SK-N-SH treated with all-trans-retinoic acid at 6 μM for 48 hours (cell line): ENCODE results near the gene KMT2A.

Experiments
- ATAC-seq: fragments of 200-7000 bp; cut with Tn5 transposase; 3 replicates; pipeline ENCODE4 v1.9.1; 2020; ENCODE audit warnings: mild to moderate bottlenecking, moderate library complexity
- ARNTL ChIP-seq: fragments of 450-650 bp; formaldehyde crosslinking; IDR thresholded peaks from 2 replicates; pipeline ENCODE4 v1.5.0; 2020; ENCODE audit warnings: low read depth, mild to moderate bottlenecking, moderate library complexity, borderline replicate concordance
- BACH2 ChIP-seq: fragments of 250-450 bp; sonication (Bioruptor Pico); IDR thresholded peaks from 2 replicates; pipeline ENCODE4 v1.9.0; 2021; ENCODE audit warnings: mild to moderate bottlenecking, borderline replicate concordance
- CSDC2 ChIP-seq: fragments of 250-450 bp; sonication (Bioruptor Pico); IDR thresholded peaks from 2 replicates; pipeline ENCODE4 v1.5.0; 2020; ENCODE audit warnings: mild to moderate bottlenecking, moderate library complexity
- ESRRG ChIP-seq: fragments of 250-450 bp; sonication (Bioruptor Pico); IDR thresholded peaks from 2 replicates; pipeline ENCODE4 v1.6.1; 2021; ENCODE audit warnings: mild to moderate bottlenecking
- GLIS3 ChIP-seq: fragments of 250-450 bp; sonication (Bioruptor Pico); IDR thresholded peaks from 2 replicates; pipeline ENCODE4 v1.5.0; 2020; ENCODE audit warnings: mild to moderate bottlenecking, moderate library complexity
- ISL1 ChIP-seq: fragments of 250-450 bp; sonication (Bioruptor Pico); IDR thresholded peaks from 2 replicates; pipeline ENCODE4 v2.1.2; 2022; ENCODE audit warnings: mild to moderate bottlenecking, moderate library complexity
- OSR1 ChIP-seq: fragments of 250-450 bp; sonication (Bioruptor Pico); IDR thresholded peaks from 2 replicates; pipeline ENCODE4 v1.8.0; 2022; ENCODE audit warnings: moderate library complexity, mild to moderate bottlenecking, inconsistent platforms
- PPARA ChIP-seq: fragments of 250-450 bp; sonication (Bioruptor Pico); IDR thresholded peaks from 2 replicates; pipeline ENCODE4 v1.5.0; 2020; ENCODE audit warnings: mild to moderate bottlenecking, borderline replicate concordance
- SNAI2 ChIP-seq: fragments of 250-450 bp; sonication (Bioruptor Pico); IDR thresholded peaks from 2 replicates; pipeline ENCODE4 v1.5.0; 2020; ENCODE audit warnings: mild to moderate bottlenecking, moderate library complexity
- TCF4 ChIP-seq: fragments of 250-450 bp; sonication (Bioruptor Pico); IDR thresholded peaks from 2 replicates; pipeline ENCODE4 v1.8.0; 2021; ENCODE audit warnings: mild to moderate bottlenecking, moderate library complexity, borderline replicate concordance
- TOX ChIP-seq: fragments of 250-450 bp; sonication (Bioruptor Pico); IDR thresholded peaks from 2 replicates; pipeline ENCODE4 v1.8.0; 2021; ENCODE audit warnings: mild to moderate bottlenecking, moderate library complexity, borderline replicate concordance
- ZFP3 ChIP-seq: fragments of 250-450 bp; sonication (Bioruptor Pico); IDR thresholded peaks from 2 replicates; pipeline ENCODE4 v1.5.0; 2020; ENCODE audit warnings: mild to moderate bottlenecking, moderate library complexity
- ZFP30 ChIP-seq: fragments of 450-650 bp; formaldehyde crosslinking; IDR thresholded peaks from 2 replicates; pipeline ENCODE4 v1.5.0; 2022; ENCODE audit warnings: mild to moderate bottlenecking, moderate library complexity
- ZNF565 ChIP-seq: fragments of 450-650 bp; formaldehyde crosslinking; conservative IDR thresholded peaks from 2 replicates; pipeline ENCODE4 v1.5.0; 2020; ENCODE audit warnings: low read depth, mild to moderate bottlenecking, moderate library complexity
- ZNF70 ChIP-seq: fragments of 450-650 bp; formaldehyde crosslinking; IDR thresholded peaks from 2 replicates; pipeline ENCODE4 v1.5.0; 2020; ENCODE audit warnings: mild to moderate bottlenecking, moderate library complexity
- ZNF8 ChIP-seq: fragments of 450-650 bp; formaldehyde crosslinking; IDR thresholded peaks from 2 replicates; pipeline ENCODE4 v1.5.0; 2020; ENCODE audit warnings: mild to moderate bottlenecking, moderate library complexity
- TF ChIP-seq, protein P1 (sequence below): fragments of 250-450 bp; sonication (Bioruptor Pico); IDR thresholded peaks from 2 replicates; pipeline ENCODE4 v1.5.1; 2020; ENCODE audit warnings: low read depth, mild to moderate bottlenecking, moderate library complexity
- TF ChIP-seq, protein P2 (sequence below): fragments of 250-450 bp; sonication (Bioruptor Pico); IDR thresholded peaks from 2 replicates; pipeline ENCODE4 v1.5.1; 2021; ENCODE audit warnings: mild to moderate bottlenecking, moderate library complexity
- TF ChIP-seq, protein P3 (sequence below): fragments of 250-450 bp; sonication (Bioruptor Pico); IDR thresholded peaks from 2 replicates; pipeline ENCODE4 v1.8.0; 2021; ENCODE audit warnings: low read depth, mild to moderate bottlenecking, moderate library complexity, borderline replicate concordance
- TF ChIP-seq, protein P4 (sequence below): fragments of 250-450 bp; sonication (Bioruptor Pico); IDR thresholded peaks from 2 replicates; pipeline ENCODE4 v1.8.0; 2020; ENCODE audit warnings: mild to moderate bottlenecking, moderate library complexity, borderline replicate concordance

The KMT2A gene

DNA sequence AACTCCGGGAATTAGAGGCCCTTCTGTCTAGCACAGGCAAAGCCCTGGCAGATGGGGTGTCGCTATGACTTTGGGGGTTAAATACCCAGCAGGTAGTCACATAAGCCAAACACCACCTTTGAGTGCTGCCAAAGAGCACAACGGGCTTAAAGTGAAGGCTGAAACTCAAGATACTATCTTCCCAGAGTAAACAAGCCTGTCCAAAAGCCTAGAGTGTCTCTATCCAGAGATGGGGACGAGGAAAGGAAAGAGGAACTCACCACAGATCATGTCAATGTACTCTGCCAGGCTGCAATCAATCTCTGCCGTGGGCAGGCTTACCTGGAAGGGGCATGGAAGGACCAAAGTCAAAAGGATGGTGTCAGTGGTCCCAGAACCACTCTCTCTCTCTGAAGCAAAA is 109.2 kb downstream of the KMT2A start:
- TF ChIP-seq GLIS3 (CRISPR knock-in tag) (no peak), TOX (no peak), OSR1 (CRISPR knock-in tag) (no peak), CSDC2 (CRISPR knock-in tag) (no peak), SNAI2 (CRISPR knock-in tag) (no peak)
- no peak for ATAC-seq

DNA sequence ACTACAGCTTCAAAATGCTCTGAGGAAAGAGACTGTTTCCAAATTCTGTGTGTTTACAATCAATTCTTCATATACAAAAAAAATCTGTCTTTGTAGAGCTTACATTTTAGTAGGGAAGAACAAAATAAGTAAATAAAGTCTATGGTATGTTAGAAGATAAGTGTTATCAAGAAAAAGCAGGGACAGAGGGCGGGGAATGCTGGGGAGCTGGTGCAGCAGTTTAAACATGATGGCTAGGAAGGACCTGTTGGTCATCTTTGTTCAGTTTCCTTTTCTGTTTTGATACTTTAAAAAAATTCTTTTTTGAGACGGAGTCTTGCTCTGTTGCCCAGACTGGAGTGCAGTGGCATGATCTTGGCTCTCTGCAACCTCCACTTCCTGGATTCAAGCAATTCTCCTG is 110.8 kb downstream of the KMT2A start:
- no peak for ATAC-seq
- no peak for TF ChIP-seq ESRRG (CRISPR knock-in tag)
- no peak for TF ChIP-seq TCF4 (CRISPR knock-in tag)
- TF ChIP-seq ZFP30 (CRISPR knock-in tag) = no peak
- TF ChIP-seq ZNF70 (CRISPR knock-in tag) = no peak
- no peak for TF ChIP-seq GLIS3 (CRISPR knock-in tag)
- TF ChIP-seq OSR1 (CRISPR knock-in tag) = no peak
- no peak for TF ChIP-seq ISL1 (CRISPR knock-in tag)
- no peak for TF ChIP-seq ZNF8 (CRISPR knock-in tag)
- TF ChIP-seq ZFP3 (CRISPR knock-in tag) = no peak
- TF ChIP-seq ARNTL (CRISPR knock-in tag) = no peak
- TF ChIP-seq, protein P1, sequence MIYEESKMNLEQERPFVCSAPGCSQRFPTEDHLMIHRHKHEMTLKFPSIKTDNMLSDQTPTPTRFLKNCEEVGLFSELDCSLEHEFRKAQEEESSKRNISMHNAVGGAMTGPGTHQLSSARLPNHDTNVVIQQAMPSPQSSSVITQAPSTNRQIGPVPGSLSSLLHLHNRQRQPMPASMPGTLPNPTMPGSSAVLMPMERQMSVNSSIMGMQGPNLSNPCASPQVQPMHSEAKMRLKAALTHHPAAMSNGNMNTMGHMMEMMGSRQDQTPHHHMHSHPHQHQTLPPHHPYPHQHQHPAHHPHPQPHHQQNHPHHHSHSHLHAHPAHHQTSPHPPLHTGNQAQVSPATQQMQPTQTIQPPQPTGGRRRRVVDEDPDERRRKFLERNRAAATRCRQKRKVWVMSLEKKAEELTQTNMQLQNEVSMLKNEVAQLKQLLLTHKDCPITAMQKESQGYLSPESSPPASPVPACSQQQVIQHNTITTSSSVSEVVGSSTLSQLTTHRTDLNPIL (CRISPR knock-in tag) = no peak
- TF ChIP-seq, protein P2, sequence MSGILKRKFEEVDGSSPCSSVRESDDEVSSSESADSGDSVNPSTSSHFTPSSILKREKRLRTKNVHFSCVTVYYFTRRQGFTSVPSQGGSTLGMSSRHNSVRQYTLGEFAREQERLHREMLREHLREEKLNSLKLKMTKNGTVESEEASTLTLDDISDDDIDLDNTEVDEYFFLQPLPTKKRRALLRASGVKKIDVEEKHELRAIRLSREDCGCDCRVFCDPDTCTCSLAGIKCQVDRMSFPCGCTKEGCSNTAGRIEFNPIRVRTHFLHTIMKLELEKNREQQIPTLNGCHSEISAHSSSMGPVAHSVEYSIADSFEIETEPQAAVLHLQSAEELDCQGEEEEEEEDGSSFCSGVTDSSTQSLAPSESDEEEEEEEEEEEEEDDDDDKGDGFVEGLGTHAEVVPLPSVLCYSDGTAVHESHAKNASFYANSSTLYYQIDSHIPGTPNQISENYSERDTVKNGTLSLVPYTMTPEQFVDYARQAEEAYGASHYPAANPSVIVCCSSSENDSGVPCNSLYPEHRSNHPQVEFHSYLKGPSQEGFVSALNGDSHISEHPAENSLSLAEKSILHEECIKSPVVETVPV (CRISPR knock-in tag) = no peak
- no peak for TF ChIP-seq ZNF565 (CRISPR knock-in tag)
- TF ChIP-seq BACH2 (CRISPR knock-in tag) = no peak

DNA sequence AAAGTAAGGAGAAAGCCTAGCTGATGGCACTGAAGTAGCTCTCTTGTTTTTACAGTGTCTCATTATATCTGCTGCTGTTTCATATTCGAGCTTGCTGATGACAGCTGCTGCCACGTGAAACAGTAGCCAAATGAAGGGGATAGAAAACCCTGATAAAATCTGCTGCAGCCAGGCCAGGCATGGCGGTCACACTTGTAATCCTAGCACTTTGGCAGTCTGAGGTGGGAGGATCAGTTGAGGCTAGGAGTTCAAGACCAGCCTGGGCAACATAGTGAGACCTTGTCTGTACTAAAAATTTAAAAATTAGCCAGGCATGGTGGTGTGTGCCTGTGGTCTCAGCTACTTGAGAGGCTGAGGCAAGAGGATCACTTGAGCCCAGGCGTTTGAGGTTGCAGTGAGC is 116.0 kb downstream of the KMT2A start:
- ATAC-seq = no peak
- no peak for TF ChIP-seq ZFP3 (CRISPR knock-in tag)
- no peak for TF ChIP-seq PPARA (CRISPR knock-in tag)
- TF ChIP-seq, protein P2 (CRISPR knock-in tag) = no peak
- no peak for TF ChIP-seq ISL1 (CRISPR knock-in tag)
- TF ChIP-seq SNAI2 (CRISPR knock-in tag) = no peak
- no peak for TF ChIP-seq BACH2 (CRISPR knock-in tag)
- TF ChIP-seq, protein P3, sequence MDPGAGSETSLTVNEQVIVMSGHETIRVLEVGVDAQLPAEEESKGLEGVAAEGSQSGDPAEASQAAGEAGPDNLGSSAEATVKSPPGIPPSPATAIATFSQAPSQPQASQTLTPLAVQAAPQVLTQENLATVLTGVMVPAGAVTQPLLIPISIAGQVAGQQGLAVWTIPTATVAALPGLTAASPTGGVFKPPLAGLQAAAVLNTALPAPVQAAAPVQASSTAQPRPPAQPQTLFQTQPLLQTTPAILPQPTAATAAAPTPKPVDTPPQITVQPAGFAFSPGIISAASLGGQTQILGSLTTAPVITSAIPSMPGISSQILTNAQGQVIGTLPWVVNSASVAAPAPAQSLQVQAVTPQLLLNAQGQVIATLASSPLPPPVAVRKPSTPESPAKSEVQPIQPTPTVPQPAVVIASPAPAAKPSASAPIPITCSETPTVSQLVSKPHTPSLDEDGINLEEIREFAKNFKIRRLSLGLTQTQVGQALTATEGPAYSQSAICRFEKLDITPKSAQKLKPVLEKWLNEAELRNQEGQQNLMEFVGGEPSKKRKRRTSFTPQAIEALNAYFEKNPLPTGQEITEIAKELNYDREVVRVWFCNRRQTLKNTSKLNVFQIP (CRISPR knock-in tag) = no peak
- no peak for TF ChIP-seq ZNF70 (CRISPR knock-in tag)
- TF ChIP-seq ZFP30 (CRISPR knock-in tag) = no peak
- TF ChIP-seq, protein P1 (CRISPR knock-in tag) = no peak
- TF ChIP-seq OSR1 (CRISPR knock-in tag) = no peak
- TF ChIP-seq TCF4 (CRISPR knock-in tag) = no peak
- TF ChIP-seq, all 23 proteins: peak for 0

DNA sequence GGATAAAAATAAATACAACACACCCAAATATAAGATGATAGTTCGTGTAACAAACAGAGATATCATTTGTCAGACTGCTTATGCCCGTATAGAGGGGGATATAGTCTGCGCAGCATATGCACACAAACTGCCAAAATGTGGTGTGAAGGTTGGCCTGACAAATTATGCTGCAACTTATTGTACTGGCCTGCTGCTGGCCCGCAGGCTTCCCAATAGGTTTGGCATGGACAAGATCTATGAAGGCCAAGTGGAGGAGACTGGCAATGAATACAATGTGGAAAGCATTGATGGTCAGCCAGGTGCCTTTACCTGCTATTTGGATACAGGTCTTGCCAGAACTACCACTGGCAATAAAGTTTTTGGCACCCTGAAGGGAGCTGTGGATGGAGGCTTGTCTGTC is 124.5 kb downstream of the KMT2A start:
- TF ChIP-seq, protein P4, sequence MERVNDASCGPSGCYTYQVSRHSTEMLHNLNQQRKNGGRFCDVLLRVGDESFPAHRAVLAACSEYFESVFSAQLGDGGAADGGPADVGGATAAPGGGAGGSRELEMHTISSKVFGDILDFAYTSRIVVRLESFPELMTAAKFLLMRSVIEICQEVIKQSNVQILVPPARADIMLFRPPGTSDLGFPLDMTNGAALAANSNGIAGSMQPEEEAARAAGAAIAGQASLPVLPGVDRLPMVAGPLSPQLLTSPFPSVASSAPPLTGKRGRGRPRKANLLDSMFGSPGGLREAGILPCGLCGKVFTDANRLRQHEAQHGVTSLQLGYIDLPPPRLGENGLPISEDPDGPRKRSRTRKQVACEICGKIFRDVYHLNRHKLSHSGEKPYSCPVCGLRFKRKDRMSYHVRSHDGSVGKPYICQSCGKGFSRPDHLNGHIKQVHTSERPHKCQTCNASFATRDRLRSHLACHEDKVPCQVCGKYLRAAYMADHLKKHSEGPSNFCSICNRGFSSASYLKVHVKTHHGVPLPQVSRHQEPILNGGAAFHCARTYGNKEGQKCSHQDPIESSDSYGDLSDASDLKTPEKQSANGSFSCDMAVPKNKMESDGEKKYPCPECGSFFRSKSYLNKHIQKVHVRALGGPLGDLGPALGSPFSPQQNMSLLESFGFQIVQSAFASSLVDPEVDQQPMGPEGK = no peak
- TF ChIP-seq TOX (no peak), CSDC2 (CRISPR knock-in tag) (no peak), ISL1 (CRISPR knock-in tag) (no peak), ZNF8 (CRISPR knock-in tag) (no peak), ZFP30 (CRISPR knock-in tag) (no peak), SNAI2 (CRISPR knock-in tag) (no peak)
- TF ChIP-seq, protein P1 (CRISPR knock-in tag) = no peak
- ATAC-seq = no peak
